ENCODE data around the gene NCOA7.

Gene NCOA7

DNA sequence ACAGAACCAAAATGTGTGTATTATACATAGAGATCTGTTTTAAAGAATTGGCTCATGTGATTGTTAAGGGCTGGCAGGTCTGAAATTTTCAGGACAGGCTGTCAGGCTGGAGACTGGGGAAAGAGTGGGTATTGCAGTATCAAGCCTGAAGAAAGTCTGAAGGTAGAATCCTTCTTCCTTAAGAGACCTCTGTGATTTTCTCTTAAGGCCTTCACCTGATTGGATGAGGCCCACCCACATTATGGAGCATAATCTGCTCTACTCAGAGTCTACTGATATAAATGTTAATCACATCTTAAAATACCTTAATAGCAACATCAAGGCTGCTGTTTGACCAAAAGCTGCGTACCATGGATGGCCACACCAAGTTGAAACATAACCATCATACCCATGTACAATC lies 122.4 kb downstream of the NCOA7 start:
- TF ChIP-seq, protein P1, sequence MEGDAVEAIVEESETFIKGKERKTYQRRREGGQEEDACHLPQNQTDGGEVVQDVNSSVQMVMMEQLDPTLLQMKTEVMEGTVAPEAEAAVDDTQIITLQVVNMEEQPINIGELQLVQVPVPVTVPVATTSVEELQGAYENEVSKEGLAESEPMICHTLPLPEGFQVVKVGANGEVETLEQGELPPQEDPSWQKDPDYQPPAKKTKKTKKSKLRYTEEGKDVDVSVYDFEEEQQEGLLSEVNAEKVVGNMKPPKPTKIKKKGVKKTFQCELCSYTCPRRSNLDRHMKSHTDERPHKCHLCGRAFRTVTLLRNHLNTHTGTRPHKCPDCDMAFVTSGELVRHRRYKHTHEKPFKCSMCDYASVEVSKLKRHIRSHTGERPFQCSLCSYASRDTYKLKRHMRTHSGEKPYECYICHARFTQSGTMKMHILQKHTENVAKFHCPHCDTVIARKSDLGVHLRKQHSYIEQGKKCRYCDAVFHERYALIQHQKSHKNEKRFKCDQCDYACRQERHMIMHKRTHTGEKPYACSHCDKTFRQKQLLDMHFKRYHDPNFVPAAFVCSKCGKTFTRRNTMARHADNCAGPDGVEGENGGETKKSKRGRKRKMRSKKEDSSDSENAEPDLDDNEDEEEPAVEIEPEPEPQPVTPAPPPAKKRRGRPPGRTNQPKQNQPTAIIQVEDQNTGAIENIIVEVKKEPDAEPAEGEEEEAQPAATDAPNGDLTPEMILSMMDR (IDR thresholded peaks at IDR 0.05; ENCODE audit: low read depth, low read length, missing control alignments), result no peak
- DNase-seq (ENCODE audit: extremely low read depth, low read depth), result no peak
- no peak overlapping the region for H3K4me3 ChIP-seq (replicated peaks; ENCODE audit: low read depth, low read length)

DNA sequence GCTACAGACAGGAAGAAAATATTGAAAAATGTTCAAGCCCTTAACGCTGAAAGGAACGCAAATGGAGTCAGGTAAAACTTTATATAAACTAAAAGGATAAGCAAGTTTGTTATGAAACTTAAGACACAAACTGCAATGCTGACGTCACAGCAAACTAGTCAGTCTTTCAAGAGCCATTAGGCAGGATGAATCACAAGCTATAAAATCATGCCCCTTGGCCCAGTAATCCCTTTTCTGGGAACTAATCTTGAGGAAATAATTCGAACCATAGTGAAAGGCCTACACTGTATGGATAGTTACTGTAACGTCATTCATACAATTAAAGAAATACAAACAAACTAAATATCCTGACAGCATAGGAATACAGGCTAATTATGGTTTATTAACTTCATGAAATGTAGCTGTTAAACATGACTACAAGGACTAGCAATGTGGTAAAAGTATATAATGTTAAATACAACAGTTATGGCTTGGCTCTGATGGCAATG lies 123.1 kb downstream of the NCOA7 start:
- peak; percentile 99 for DNase-seq (ENCODE audit: extremely low read depth, low read depth)
- no peak overlapping the region for H3K4me3 ChIP-seq (replicated peaks; ENCODE audit: low read depth, low read length)
- TF ChIP-seq, protein P1 (IDR thresholded peaks at IDR 0.05; ENCODE audit: low read depth, low read length, missing control alignments), result no peak

DNA sequence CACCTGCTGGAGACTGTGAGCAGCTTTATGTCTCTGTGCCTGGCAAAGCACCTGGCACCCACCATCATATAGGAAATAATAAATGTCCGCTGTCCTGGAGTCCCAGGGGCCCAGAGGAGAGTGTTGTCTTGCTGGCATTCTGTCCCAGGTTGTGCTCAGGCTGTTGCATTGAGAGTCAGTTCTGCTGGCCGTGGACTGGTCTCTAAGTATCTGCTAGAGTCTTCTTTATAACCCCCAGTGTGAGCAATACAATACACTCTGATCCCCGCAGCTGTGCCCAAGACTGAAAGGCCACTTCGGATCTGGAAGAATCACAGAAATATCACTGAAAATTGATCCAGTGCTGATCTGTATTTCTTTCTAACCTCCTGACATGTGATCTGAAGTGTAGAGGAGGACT lies 127.5 kb downstream of the NCOA7 start:
- no peak overlapping the region for H3K4me3 ChIP-seq (replicated peaks; ENCODE audit: low read depth, low read length)
- no peak for DNase-seq (ENCODE audit: extremely low read depth, low read depth)
- TF ChIP-seq, protein P1 (IDR thresholded peaks at IDR 0.05; ENCODE audit: low read depth, low read length, missing control alignments), result no peak

DNA sequence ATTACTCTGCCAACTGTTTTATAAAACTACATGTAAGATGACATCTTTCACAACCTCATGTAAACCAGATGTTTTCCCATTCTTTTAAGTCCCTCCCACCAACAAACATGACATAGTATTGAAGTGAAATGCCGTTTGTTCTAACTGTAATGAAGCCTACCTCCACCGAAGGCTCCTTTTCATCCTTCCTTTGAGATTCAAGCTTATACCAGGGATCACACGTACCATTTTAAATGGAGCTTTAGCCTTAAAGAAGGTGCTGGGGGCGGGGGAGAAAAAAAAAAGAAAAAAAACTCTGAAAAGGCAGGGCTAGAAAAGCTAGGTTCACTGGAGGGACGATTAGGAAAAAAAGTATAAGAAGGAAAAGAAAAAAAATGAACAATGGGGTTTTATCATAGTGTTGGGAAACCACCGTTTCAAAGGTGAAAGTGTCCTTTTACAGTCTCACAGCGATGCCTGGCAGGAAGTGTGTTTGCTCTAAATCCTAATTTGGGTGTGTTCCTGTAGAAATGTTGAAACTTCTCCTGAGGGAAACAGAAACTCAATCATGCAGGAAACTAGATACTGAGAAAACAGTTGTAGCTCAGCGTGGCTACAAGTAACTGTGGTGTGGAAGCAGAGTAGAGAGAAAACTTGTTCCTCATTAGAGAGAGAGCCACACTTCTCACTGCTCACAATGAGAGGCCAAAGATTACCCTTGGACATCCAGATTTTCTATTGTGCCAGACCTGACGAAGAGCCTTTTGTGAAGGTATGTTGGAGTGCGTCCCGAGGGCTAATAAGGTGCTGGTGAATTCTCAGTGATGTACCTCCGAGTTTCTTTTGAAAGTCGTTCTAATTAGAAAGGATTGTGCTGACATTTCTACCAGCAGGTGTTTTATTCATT lies 128.2 kb downstream of the NCOA7 start:
- DNase-seq (ENCODE audit: extremely low read depth, low read depth), result peak; percentile 81
- TF ChIP-seq, protein P1 (IDR thresholded peaks at IDR 0.05; ENCODE audit: low read depth, low read length, missing control alignments), result no peak
- H3K4me3 ChIP-seq (replicated peaks; ENCODE audit: low read depth, low read length), result peak overlapping the region; percentile 19

DNA sequence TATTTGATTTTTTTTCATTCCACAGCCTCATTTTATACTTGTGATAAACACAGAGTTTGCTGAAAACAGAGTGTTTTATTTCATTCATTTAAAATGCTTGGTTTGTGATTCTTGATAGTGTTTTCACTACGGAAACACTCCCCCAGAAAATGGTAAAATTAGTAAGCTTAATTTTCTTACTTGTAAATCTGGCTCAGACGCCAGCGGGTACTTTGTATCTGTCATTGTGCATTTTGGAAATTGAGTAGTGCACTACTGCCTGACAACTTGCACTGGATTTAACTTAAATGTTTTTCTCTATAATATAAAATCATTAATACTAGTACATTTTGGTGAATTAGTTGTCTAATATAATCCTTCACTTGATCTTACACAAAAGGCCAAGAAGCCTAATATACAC lies 128.9 kb downstream of the NCOA7 start:
- no peak for DNase-seq (ENCODE audit: extremely low read depth, low read depth)
- TF ChIP-seq, protein P1 (IDR thresholded peaks at IDR 0.05; ENCODE audit: low read depth, low read length, missing control alignments), result no peak
- peak overlapping the region; percentile 19 for H3K4me3 ChIP-seq (replicated peaks; ENCODE audit: low read depth, low read length)

DNA sequence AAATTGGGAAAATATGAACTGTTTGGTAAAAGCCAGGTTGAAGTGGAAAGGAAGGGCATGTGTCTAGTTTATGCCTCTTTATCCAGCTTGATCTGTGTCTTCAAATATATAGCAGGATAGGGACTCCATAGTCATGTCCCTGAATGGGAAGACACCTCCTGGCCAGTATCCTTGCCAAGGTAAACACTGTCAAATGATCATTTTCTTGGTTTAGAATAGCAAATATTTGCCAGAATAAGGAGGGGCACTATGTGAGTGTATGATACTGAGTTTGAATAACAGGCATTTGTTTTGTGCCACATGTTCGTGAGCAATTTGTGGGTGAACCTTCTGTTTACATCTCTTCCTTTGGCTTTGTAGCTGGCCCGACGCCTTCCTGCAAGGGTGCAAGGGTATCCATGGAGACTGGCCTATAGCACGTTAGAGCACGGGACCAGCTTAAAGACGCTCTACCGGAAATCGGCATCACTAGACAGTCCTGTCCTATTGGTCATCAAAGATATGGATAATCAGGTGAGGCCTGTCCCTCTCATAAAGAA lies 131.6 kb downstream of the NCOA7 start:
- TF ChIP-seq, protein P1 (IDR thresholded peaks at IDR 0.05; ENCODE audit: low read depth, low read length, missing control alignments), result no peak
- no peak overlapping the region for H3K4me3 ChIP-seq (replicated peaks; ENCODE audit: low read depth, low read length)
- DNase-seq (ENCODE audit: extremely low read depth, low read depth), result no peak

Measured in HFF-Myc (cell line).